ENCODE results near the gene MEGF11.
A peak's percentile ranks its signal among the peaks of the same experiment; 100 is the strongest.
"Not testable (repeated sequence)": the region's sequence is repeated elsewhere in the genome, so short reads cannot be mapped to it uniquely, and the experiment has no call there.

MEGF11 gene

GRCh38 chr15:66025015-66025452, 228.5 kb downstream of the MEGF11 start:
- DNase-seq (ENCODE audit: low spot score): no peak

GRCh38 chr15:66024116-66024515, 229.4 kb downstream of the MEGF11 start:
- DNase-seq (ENCODE audit: low spot score): no peak

- DNase-seq (ENCODE audit: low spot score): no peak
These were observed 230.1 kb downstream of the MEGF11 start for GRCh38 chr15:66023311-66023972.

GRCh38 chr15:66022163-66022525, 231.4 kb downstream of the MEGF11 start:
- no peak for DNase-seq (ENCODE audit: low spot score)

- DNase-seq (ENCODE audit: low spot score): no peak
These were observed 231.9 kb downstream of the MEGF11 start for GRCh38 chr15:66021496-66022162.

- no peak for DNase-seq (ENCODE audit: low spot score)
These were observed 233.6 kb downstream of the MEGF11 start for GRCh38 chr15:66019826-66020398.

- DNase-seq (ENCODE audit: low spot score): no peak
These were observed 234.2 kb downstream of the MEGF11 start for GRCh38 chr15:66019368-66019767.

GRCh38 chr15:66018488-66018797, 235.1 kb downstream of the MEGF11 start:
- no peak for DNase-seq (ENCODE audit: low spot score)

GRCh38 chr15:66017792-66018487, 235.6 kb downstream of the MEGF11 start:
- DNase-seq (ENCODE audit: low spot score): no peak

GRCh38 chr15:66017000-66017399, 236.6 kb downstream of the MEGF11 start:
- DNase-seq (ENCODE audit: low spot score): no peak

- DNase-seq (ENCODE audit: low spot score): no peak
These were observed 237.4 kb downstream of the MEGF11 start for GRCh38 chr15:66016199-66016598.

- no peak for DNase-seq (ENCODE audit: low spot score)
These were observed 238.8 kb downstream of the MEGF11 start for GRCh38 chr15:66014635-66015182.

- DNase-seq (ENCODE audit: low spot score): no peak
These were observed 239.5 kb downstream of the MEGF11 start for GRCh38 chr15:66014022-66014421.

GRCh38 chr15:66008940-66009562, 244.5 kb downstream of the MEGF11 start:
- DNase-seq (ENCODE audit: low spot score): no peak

- DNase-seq (ENCODE audit: low spot score): no peak
These were observed 245.8 kb downstream of the MEGF11 start for GRCh38 chr15:66007663-66008262.

- DNase-seq (ENCODE audit: low spot score): no peak
These were observed 246.6 kb downstream of the MEGF11 start for GRCh38 chr15:66006986-66007385.

GRCh38 chr15:66004618-66005262, 248.8 kb downstream of the MEGF11 start:
- DNase-seq (ENCODE audit: low spot score): peak; percentile 57

GRCh38 chr15:66003129-66003528, 250.4 kb downstream of the MEGF11 start:
- DNase-seq (ENCODE audit: low spot score): not testable (repeated sequence)

- no peak for DNase-seq (ENCODE audit: low spot score)
These were observed 251.7 kb downstream of the MEGF11 start for GRCh38 chr15:66001717-66002426.

- no peak for DNase-seq (ENCODE audit: low spot score)
These were observed 252.5 kb downstream of the MEGF11 start for GRCh38 chr15:66001042-66001441.

GRCh38 chr15:65998486-65998885, 255.1 kb downstream of the MEGF11 start:
- no peak for DNase-seq (ENCODE audit: low spot score)
